ENCODE results near the gene UBAP1L.

DNA sequence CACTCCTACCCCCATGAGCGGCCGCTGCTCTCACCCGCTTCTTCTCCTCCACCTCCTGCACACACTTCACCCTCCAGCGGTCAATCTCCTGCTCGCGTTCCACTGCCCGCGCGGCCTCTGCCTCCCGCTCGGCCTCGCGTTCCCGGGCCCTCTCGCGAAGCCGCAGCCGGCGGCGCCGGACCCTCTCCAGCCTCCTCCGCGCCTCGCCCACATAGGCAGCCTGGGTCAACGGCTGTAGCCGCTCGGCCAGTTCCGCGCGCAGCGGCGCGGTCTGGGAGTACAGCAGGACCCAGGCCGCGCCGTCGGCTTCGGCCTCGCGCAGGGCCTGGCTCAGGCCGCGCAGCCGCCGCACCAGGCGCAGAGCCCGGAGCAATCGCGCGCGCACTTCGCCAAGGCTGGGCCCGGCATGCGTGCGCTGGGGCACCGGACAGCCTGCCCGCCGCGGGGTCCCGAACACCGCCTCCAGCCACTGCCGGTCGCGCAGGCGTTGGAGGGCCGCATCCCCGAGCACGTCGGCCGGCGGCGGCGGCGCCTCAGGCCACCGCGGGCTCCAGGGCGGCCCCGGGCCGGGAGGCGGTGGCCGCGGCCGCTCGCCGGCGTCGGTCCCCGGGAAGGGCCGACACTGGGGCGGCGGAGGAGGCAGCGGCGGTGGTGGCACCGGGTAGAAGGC is 18.0 kb upstream of the UBAP1L start:
- no peak for TF ChIP-seq EZH2 (IDR thresholded peaks at IDR 0.05; ENCODE audit: insufficient read depth, poor library complexity, severe bottlenecking)
- no peak for TF ChIP-seq EZH2phosphoT487 (IDR thresholded peaks at IDR 0.05; ENCODE audit: insufficient read depth, low read depth)
